DND-41 (cell line): ENCODE measurements around the gene NOL11.

Experiments
- CTCF ChIP-seq: IDR thresholded peaks from 2 replicates; pipeline ENCODE4 v1.5.1; 2012; ENCODE audit warnings: borderline replicate concordance, low read length, moderate library complexity, mild to moderate bottlenecking; ENCODE audit not compliant: poor library complexity, severe bottlenecking; ENCODE audit errors: extremely low read depth
- EZH2 ChIP-seq: IDR thresholded peaks from 3 replicates; pipeline ENCODE4 v1.6.1; 2012; ENCODE audit warnings: borderline replicate concordance, low read depth, mild to moderate bottlenecking, moderate library complexity, low read length, inconsistent platforms; ENCODE audit not compliant: severe bottlenecking

- TF ChIP-seq EZH2: no peak
- no peak for TF ChIP-seq CTCF
Observed at GRCh38 chr17:67772679-67773078, 54.9 kb downstream of the NOL11 start.
